GM21723 (cell line): Measurements from ENCODE around the gene FSTL4.

Experiments
- ATAC-seq: cut with Tn5 transposase; IDR thresholded peaks from one replicate; pipeline ENCODE4 v1.9.1; 2021; ENCODE audit warnings: mild to moderate bottlenecking, moderate library complexity; ENCODE audit not compliant: unreplicated experiment

The FSTL4 gene

GRCh38 chr5:133434336-133434735 lies 178.0 kb downstream of the FSTL4 start:
- no peak for ATAC-seq

GRCh38 chr5:133433641-133434040 lies 178.7 kb downstream of the FSTL4 start:
- ATAC-seq = no peak

- ATAC-seq = no peak
Measured at GRCh38 chr5:133432956-133433532, 179.3 kb downstream of the FSTL4 start.

GRCh38 chr5:133431326-133431865 lies 180.9 kb downstream of the FSTL4 start:
- ATAC-seq = no peak

GRCh38 chr5:133430095-133430494 lies 182.2 kb downstream of the FSTL4 start:
- ATAC-seq = no peak

GRCh38 chr5:133429046-133429445 lies 183.3 kb downstream of the FSTL4 start:
- ATAC-seq = no peak

GRCh38 chr5:133428072-133428660 lies 184.2 kb downstream of the FSTL4 start:
- no peak for ATAC-seq

- ATAC-seq = no peak
Measured at GRCh38 chr5:133427121-133427777, 185.1 kb downstream of the FSTL4 start.

- no peak for ATAC-seq
Measured at GRCh38 chr5:133426264-133426663, 186.1 kb downstream of the FSTL4 start.

- no peak for ATAC-seq
Measured at GRCh38 chr5:133425764-133426163, 186.6 kb downstream of the FSTL4 start.

- no peak for ATAC-seq
Measured at GRCh38 chr5:133425222-133425621, 187.1 kb downstream of the FSTL4 start.

GRCh38 chr5:133423618-133424282 lies 188.6 kb downstream of the FSTL4 start:
- peak; percentile 64 for ATAC-seq

- no peak for ATAC-seq
Measured at GRCh38 chr5:133423011-133423617, 189.2 kb downstream of the FSTL4 start.

- no peak for ATAC-seq
Measured at GRCh38 chr5:133421806-133422205, 190.5 kb downstream of the FSTL4 start.

GRCh38 chr5:133421394-133421793 lies 190.9 kb downstream of the FSTL4 start:
- ATAC-seq = no peak

GRCh38 chr5:133420440-133421301 lies 191.7 kb downstream of the FSTL4 start:
- ATAC-seq = no peak

GRCh38 chr5:133415906-133416305 lies 196.4 kb downstream of the FSTL4 start:
- no peak for ATAC-seq

GRCh38 chr5:133415506-133415905 lies 196.8 kb downstream of the FSTL4 start:
- ATAC-seq = no peak

GRCh38 chr5:133412661-133413060 lies 199.7 kb downstream of the FSTL4 start:
- no peak for ATAC-seq

- ATAC-seq = no peak
Measured at GRCh38 chr5:133410335-133410828, 202.0 kb downstream of the FSTL4 start.
